ENCODE results near the gene TF.
A peak's percentile ranks its signal among the peaks of the same experiment; 100 is the strongest.

TF gene

DNA sequence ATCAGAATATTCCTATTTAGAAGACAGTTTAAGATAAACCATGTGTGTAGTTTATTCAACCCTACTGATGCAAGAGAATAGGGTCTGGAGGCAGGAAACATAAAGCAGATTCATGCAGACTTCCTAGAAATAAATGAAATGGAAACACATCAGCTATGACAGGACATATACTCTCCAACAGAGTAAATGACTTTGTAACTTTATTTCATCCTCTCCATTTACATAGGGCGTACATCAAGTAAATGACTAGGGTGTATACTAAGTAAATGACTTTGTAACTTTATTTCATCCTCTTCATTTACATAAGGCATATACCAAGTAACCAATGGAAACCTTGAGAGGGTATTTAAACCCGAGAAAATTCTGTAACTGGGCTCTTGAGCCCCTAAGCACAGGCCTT lies 41.8 kb downstream of the TF start:
- DNase-seq (ENCODE audit: low spot score): no peak
- H3K4me3 ChIP-seq: no peak overlapping the region
- H3K27ac ChIP-seq: no peak overlapping the region
- TF ChIP-seq CTCF (IDR thresholded peaks at IDR 0.05): no peak

DNA sequence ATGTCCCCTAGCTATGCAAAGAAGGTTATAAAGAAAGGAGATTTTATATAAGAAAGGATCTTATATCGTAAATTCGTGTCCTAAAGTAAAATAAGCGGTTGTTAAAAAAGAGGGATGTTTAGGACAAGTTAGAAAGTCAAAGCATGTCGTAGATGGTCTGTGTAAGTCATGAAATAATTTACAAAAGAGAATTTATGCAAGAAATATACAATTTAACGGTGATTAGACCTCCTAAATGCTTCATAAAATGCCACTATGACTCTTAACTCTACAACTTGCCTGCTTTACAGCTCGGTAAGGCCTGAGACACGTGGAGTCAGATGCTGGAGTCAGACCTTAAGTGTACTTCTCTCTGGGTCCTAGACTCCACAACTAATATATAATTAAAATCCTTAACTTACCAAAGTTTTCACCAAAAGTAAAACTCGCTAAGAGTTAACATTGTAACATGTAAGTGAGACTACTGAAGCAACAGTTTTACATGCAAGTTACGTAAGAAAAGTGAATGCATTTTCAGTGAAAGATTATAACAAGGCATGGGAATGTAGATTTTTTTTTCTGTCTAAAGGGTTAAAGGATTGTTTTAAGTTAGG lies 46.1 kb downstream of the TF start:
- Histone ChIP-seq H3K4me3 (no peak overlapping the region), H3K27ac (no peak overlapping the region)
- TF ChIP-seq CTCF (IDR thresholded peaks at IDR 0.05): no peak
- no peak for DNase-seq (ENCODE audit: low spot score)

DNA sequence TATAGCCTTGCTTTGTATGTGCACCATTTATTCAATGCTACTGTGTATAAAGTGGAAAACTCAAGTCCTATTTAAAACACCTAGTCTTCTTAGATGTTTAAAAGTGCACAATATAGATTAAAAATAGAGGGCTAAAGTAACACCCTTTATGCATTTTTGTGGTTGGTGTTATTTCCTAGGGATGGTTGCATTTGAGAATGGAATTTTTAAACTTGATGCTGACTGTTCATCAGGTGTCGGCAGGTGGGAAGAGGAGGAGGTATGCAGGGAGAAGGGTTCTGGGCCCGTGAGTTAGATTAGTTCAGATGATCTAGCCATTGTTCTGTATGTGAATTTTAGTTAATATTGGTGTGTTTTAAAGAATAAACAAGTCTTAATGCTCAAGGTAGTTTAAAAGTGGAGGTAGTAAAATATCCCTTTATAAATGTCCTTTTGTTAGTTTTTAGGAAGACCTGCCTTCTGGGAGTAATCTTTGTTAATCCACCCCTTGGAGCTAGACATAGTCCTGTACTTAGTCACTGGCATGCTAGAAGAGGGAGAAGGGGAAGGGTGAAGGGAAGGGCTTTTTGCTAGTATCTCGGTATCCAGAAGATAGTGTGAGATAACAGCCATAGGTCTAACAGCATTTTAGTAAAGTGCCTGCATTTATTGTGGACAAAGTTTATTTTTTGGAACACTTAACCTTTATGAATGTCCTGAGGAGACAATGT lies 51.4 kb downstream of the TF start:
- DNase-seq (ENCODE audit: low spot score): no peak
- no peak overlapping the region for H3K4me3 ChIP-seq
- no peak for TF ChIP-seq CTCF (IDR thresholded peaks at IDR 0.05)
- H3K27ac ChIP-seq: no peak overlapping the region

- TF ChIP-seq CTCF (IDR thresholded peaks at IDR 0.05): no peak
- no peak for DNase-seq (ENCODE audit: low spot score)
- H3K27ac ChIP-seq: no peak overlapping the region
- H3K4me3 ChIP-seq: no peak overlapping the region
Observed at GRCh38 chr3:133799794-133800585, 53.8 kb downstream of the TF start.

DNA sequence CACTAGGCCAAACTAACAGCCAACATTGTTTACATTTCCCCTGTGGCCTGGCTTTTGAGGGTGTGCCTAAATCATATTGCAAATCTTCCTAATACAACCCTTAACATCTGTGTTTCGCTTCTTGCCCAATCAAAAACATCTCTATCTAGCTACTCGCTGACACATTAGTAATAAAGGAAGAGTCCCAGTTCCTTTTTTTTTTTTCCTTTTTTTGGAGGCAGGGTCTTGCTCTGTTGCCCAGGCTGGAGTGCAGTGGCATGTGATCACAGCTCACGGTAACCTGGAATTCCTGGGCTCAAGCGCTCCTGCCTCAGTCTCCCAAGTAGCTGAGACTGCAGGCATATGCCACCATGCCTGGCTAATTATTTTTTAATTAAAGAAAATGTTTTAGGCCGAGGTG lies 57.3 kb downstream of the TF start:
- TF ChIP-seq CTCF (IDR thresholded peaks at IDR 0.05): no peak
- Histone ChIP-seq H3K27ac (no peak overlapping the region), H3K4me3 (no peak overlapping the region)
- DNase-seq (ENCODE audit: low spot score): no peak

GRCh38 chr3:133804896-133805295 lies 58.7 kb downstream of the TF start:
- no peak for DNase-seq (ENCODE audit: low spot score)
- Histone ChIP-seq H3K27ac (no peak overlapping the region), H3K4me3 (peak overlapping the region; percentile 95)
- no peak for TF ChIP-seq CTCF (IDR thresholded peaks at IDR 0.05)
